SK-N-MC (cell line): ENCODE data around the gene ABTB2.

Source experiments
- DNase-seq: peaks from one replicate; pipeline ENCODE4 v3.0.0-alpha.2; 2011; ENCODE audit warnings: low read depth, low spot score
- H3K27ac ChIP-seq: fragments of 200-600 bp; sonication (generic); 2 replicates; pipeline ENCODE4 v1.5.1; 2016; ENCODE audit warnings: mixed run types
- H3K36me3 ChIP-seq: fragments of 200-600 bp; sonication (generic); 2 replicates; pipeline ENCODE4 v1.6.1; 2017; ENCODE audit warnings: antibody characterized with exemption, low read length, mixed read lengths; ENCODE audit not compliant: insufficient read depth
- H3K4me3 ChIP-seq: fragments of 200-600 bp; sonication (generic); 2 replicates; pipeline ENCODE4 v1.5.1; 2016
- H3K9ac ChIP-seq: fragments of 200-600 bp; sonication (generic); 2 replicates; pipeline ENCODE4 v1.8.0; 2017; ENCODE audit warnings: mixed run types, mixed read lengths; ENCODE audit not compliant: insufficient read length
- H3K9me3 ChIP-seq: fragments of 200-600 bp; sonication (generic); 2 replicates; pipeline ENCODE4 v1.6.1; 2017; ENCODE audit warnings: low read depth, mild to moderate bottlenecking, antibody characterized with exemption, low read length, moderate library complexity, mixed read lengths
- EZH2 ChIP-seq: fragments of 200-600 bp; sonication (generic); IDR thresholded peaks from one replicate; pipeline ENCODE4 v1.6.1; 2017; ENCODE audit warnings: antibody characterized with exemption
- FOXP2 ChIP-seq: optimal IDR thresholded peaks from 2 replicates; pipeline ENCODE3; 2011; ENCODE audit warnings: mild to moderate bottlenecking, moderate library complexity; ENCODE audit not compliant: insufficient read depth; ENCODE audit errors: extremely low read length, control extremely low read depth
- POLR2AphosphoS5 ChIP-seq: IDR thresholded peaks from 2 replicates; pipeline ENCODE4 v1.6.1; 2012; ENCODE audit warnings: mild to moderate bottlenecking, low read depth, low read length, borderline replicate concordance

The ABTB2 gene

DNA sequence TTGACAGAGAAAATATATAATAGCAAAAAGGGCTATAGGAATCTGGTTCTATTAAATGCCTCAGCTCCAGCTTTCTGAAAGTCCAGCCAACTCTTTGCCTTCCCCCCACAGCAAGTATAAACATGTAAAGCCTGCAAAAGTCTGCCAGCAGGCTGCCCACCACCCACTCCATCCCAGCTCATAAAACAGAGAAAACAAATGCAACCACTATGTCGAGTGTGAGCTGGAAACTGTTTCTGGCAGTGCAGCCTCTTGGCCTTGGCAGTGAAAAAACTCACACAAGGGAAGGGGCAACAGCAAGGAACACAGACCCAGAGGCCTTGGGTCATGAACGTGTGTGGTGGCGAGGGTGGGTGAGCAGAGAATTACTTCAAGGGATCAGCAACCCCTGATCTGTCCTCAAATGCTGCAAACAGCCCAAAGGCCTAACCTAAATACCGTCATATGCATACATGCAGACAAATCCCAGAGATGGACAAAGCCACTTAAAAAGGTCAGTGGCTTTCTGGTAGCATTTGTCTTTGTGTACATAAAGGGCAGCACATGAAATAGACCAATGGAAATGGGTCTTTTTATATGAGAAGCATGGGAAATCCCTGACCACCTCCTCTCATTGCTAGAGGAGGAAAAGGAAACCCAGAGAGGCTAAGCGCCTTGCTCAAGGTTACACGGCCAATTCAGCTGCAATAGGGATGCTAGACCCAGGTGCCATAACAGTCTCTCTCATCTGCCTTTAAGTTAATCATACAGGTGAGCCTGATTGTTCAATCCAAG, 177.6 kb downstream of the ABTB2 start:
- Histone ChIP-seq H3K27ac (no peak overlapping the region), H3K4me3 (no peak overlapping the region), H3K9me3 (no peaks in the 10 kb centered on the region), H3K36me3 (no peaks in the 10 kb centered on the region), H3K9ac (no peak overlapping the region)
- DNase-seq, result no peak
- no peak for TF ChIP-seq FOXP2
- no peak for TF ChIP-seq EZH2
- TF ChIP-seq POLR2AphosphoS5, result no peak

DNA sequence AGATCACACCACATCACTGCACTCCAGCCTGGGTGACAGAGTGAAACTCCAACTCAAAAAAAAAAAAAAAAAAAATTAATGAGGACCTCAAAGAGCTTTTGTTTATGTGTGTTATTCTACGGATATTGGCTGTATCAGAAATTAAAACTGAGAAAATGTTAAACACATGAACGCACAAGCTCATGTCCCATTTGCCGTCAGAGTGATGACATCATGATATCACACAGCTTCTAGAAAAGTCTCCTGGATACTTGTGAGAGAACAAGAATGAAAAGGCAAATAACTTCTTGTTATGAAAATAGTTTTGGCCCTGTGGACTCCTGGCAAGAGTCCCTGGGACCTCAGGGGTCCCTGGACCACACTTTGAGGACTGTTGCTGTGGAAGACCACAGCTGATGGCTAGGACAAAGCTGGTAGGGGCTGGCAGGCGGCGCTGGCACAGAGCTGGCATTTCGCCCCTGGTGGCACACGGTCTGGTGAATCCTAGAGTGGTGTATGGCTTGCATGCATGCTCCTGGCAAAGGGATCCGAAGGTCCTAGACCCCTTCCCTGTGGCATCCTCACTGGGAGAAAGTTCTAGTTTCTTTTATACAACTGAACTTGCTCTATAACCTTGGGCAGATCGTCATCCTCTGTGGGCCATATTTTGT, 178.7 kb downstream of the ABTB2 start:
- H3K4me3 ChIP-seq, result no peak overlapping the region
- no peak overlapping the region for H3K9ac ChIP-seq
- no peaks in the 10 kb centered on the region for H3K9me3 ChIP-seq
- no peaks in the 10 kb centered on the region for H3K36me3 ChIP-seq
- TF ChIP-seq EZH2 (no peak), POLR2AphosphoS5 (no peak), FOXP2 (no peak)
- no peak for DNase-seq
- no peak overlapping the region for H3K27ac ChIP-seq

DNA sequence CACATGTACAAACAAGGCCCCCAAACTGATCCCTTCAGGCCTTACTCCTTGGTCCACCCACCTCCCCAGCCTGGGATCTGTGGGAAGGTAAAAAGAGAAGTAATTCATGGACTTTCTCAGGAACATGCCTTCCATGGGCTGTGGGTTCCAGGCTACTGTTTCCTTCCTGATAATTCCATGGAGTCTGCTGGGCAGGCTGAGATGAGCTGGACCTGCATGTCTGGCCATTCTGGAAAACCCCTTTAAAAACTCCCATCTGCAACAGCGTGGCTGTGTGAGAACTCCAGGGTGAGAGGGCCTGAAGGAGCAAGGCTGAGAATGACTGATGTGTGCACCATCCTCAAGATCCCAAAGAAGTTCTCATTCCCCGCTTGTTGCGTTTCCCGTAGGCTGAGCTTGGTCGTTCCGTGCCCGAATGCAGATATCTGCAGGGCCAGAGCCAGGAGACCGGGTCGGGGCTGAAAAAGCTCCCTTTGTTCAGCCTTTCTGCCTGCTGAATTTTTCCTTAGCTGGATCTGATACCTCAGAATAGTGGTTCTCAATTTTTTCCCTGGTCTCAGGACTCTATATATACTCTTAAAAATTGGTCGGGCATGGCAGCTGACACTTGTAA, 179.5 kb downstream of the ABTB2 start:
- no peak overlapping the region for H3K4me3 ChIP-seq
- no peak overlapping the region for H3K27ac ChIP-seq
- no peaks in the 10 kb centered on the region for H3K9me3 ChIP-seq
- no peaks in the 10 kb centered on the region for H3K36me3 ChIP-seq
- no peak for DNase-seq
- H3K9ac ChIP-seq, result no peak overlapping the region
- no peak for TF ChIP-seq POLR2AphosphoS5
- no peak for TF ChIP-seq FOXP2
- no peak for TF ChIP-seq EZH2

DNA sequence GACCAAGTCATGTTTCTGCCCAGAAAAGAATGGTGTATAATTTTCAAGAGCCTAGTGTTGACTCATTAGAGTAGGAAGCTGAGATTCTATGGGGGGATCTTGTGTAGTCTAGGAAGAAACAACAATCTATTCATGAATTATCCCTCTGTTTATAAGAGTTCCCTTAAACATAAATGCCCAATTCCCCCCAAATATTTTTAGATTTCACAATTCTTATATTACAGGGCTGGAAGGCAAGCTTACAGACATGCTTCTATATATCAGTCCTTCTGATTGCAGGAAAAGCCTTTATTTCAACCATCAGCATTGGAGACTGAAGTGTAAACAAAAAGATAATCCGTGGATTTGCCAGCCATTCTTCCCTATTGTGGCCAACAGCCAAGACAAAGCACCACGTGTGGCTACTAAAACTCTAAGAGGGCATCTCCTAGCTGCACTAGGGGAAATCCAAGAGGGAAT, 181.0 kb downstream of the ABTB2 start:
- H3K27ac ChIP-seq, result no peak overlapping the region
- DNase-seq, result no peak
- TF ChIP-seq FOXP2, result no peak
- no peak for TF ChIP-seq EZH2
- TF ChIP-seq POLR2AphosphoS5, result no peak

DNA sequence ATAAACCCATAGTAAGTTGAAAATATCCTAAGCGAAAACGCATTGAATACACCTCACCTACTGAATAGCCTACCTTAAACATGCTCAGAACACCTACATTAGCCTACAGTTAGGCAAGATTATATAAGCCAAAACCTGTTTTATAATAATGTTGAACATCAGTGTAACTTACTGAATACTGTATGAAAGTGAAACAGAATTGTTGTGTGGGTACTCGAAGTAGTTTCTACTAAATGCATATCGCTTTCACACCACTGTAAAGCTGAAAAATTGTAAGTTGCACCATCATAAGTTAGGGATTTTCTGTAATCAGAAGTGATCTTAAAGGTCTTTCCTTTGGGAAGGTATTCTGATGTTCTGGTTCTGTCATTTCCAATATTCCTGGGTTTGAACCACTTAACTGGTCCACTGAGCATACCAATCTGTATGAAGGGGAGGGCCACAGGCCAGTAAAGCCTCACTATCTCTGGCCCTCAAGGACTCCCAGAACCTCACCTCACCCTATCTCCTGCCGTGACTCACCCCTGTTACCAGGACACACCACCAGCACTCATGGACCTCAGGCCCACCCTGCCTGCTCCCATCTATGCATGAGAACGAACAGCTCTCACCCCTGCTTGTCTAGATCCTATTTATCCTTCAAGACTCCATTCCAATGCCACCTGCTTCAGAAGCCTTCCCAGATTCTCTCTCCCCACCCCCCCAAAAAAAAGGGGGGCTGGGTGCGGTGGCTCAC, 182.4 kb downstream of the ABTB2 start:
- Histone ChIP-seq H3K27ac (no peak overlapping the region), H3K36me3 (peaks cover 6% of the 10 kb centered on the region; the same call in 1 of the 2 replicates), H3K4me3 (no peak overlapping the region), H3K9me3 (no peaks in the 10 kb centered on the region), H3K9ac (no peak overlapping the region)
- no peak for TF ChIP-seq FOXP2
- no peak for DNase-seq

More for the DNA sequence above, 181.0 kb downstream of the ABTB2 start:
- Histone ChIP-seq H3K9ac (no peak overlapping the region), H3K36me3 (no peaks in the 10 kb centered on the region; the same call in 1 of the 2 replicates), H3K4me3 (no peak overlapping the region), H3K9me3 (no peaks in the 10 kb centered on the region)

DNA sequence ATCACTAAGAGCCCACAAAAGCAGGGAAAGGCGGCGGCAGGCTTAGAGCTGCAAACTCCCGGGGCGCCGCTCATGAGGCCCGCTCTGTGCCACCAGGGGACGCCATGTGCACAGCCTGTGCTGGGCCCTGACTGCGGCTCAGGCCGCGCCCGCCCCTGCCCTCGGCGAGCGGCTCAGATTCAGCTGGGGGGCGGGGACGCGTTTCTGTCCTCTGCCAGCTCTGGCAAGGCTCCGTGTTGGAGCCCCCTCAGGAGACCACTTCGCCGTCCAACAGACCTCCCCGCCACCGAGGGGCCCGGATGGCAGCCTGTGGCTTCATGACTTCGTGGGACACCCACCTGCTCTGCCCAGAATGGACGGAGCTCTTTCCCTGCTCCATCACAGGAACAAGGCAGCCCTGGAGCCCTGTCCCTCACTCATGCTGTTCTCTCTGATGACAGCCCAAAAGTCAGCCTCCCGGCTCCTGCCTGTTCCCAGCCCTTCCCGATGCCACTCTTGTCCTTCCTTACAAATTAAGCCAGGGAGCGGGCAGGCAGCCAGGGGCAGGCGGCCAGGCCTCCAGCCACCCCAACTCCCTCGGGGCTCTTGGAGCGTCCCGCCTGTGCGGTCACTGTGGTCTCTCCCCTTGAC, 183.3 kb downstream of the ABTB2 start:
- no peak overlapping the region for H3K9ac ChIP-seq
- TF ChIP-seq EZH2 (no peak), FOXP2 (no peak), POLR2AphosphoS5 (no peak)
- no peak for DNase-seq
- no peak overlapping the region for H3K4me3 ChIP-seq
- no peak overlapping the region for H3K27ac ChIP-seq
- no peaks in the 10 kb centered on the region for H3K9me3 ChIP-seq
- peaks cover 15% of the 10 kb centered on the region; the same call in 1 of the 2 replicates for H3K36me3 ChIP-seq

DNA sequence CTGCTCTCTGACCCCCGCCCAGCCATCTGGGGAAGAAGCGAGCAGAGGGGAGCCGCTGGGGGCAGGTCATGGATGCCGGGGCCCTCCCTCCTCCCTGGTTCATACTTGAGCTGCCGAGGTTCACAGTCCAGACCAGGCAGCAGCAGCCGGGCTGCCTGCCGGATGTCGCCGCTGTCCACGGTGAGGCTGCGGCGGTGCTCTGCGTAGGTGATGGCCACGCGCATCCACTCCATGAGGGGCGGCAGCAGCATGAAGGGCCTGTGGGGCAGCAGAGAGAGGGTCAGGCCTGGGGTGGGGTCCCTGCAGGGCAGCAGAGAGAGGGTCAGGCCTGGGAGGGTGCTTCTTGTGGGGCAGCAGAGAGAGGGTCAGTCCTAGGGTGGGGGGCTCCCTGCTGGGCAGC, 184.8 kb downstream of the ABTB2 start:
- Histone ChIP-seq H3K9me3 (no peaks in the 10 kb centered on the region), H3K4me3 (no peak overlapping the region), H3K27ac (no peak overlapping the region), H3K36me3 (peaks cover 24% of the 10 kb centered on the region), H3K9ac (no peak overlapping the region)
- DNase-seq, result no peak
- TF ChIP-seq FOXP2 (no peak), POLR2AphosphoS5 (no peak), EZH2 (no peak)

DNA sequence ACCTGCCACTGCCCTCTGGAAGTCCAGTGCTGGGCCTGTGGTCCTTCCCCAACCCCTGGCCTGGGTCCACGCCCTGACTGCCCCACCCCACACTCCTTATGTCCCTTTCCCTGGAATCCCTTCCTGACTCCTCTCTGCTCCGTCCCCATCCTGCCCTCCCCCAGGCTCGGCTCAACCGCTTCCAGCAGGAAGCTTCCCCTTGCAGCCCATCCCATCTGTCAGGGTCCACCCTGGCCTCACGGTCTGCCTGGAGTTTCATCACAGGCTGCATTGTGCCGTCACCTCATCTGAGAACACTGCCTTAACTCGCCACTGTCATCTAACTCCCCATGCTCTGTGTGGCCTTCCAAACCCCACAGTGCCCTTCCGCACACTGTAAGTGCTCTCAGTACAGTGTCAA, 188.1 kb downstream of the ABTB2 start:
- DNase-seq, result no peak
- H3K9me3 ChIP-seq, result no peaks in the 10 kb centered on the region
- H3K36me3 ChIP-seq, result peaks cover 43% of the 10 kb centered on the region
- H3K27ac ChIP-seq, result no peak overlapping the region
- TF ChIP-seq EZH2 (no peak), POLR2AphosphoS5 (no peak), FOXP2 (no peak)
- H3K9ac ChIP-seq, result no peak overlapping the region
- H3K4me3 ChIP-seq, result no peak overlapping the region
